NCI-H146 (cell line): ENCODE data around the gene GOLGA6L2.
"Not testable (repeated sequence)": the region's sequence is repeated elsewhere in the genome, so short reads cannot be mapped to it uniquely, and the experiment has no call there.

Experiments used
- DNase-seq: peaks from one replicate; lab custom pipeline; 2025; lab: John Stamatoyannopoulos, UW

Gene GOLGA6L2, protein sequence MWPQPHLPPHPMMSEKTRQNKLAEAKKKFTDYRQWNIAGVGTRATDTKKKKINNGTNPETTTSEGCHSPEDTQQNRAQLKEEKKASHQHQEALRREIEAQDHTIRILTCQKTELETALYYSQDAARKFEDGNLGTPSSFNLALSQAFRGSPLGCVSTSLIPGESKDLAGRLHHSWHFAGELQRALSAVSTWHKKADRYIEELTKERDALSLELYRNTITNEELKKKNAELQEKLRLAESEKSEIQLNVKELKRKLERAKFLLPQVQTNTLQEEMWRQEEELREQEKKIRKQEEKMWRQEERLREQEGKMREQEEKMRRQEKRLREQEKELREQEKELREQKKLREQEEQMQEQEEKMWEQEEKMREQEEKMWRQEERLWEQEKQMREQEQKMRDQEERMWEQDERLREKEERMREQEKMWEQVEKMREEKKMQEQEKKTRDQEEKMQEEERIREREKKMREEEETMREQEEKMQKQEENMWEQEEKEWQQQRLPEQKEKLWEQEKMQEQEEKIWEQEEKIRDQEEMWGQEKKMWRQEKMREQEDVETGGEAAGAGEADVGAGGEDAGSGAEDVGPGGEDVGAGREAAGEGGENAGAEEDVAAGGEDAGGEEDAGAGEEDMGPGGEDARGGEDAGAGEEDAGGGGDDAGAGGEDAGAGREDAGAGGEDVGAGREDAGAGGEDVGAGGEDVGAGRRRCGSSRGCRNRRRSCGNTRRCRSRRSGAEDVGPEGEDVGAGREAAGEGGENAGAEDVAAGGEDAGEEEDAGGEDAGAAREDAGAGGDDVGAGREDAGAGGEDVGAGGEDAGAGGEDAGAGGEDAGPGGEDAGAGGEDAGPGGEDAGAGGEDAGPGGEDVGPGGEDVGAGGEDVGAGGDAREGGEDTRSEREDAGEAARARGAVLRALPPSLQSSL

GRCh38 chr15:23447107-23447500 lies at the start of gene GOLGA6L2:
GOLGA6L2 (minus strand) TSS chr15:23447243; CDS start chr15:23447181, 62 bp downstream.
- no peak for DNase-seq

GRCh38 chr15:23484870-23485269 lies 37.8 kb upstream of the GOLGA6L2 start:
- no peak for DNase-seq

GRCh38 chr15:23483821-23484299 lies 36.8 kb upstream of the GOLGA6L2 start:
- no peak for DNase-seq

- no peak for DNase-seq
Measured at GRCh38 chr15:23482764-23483489, 35.9 kb upstream of the GOLGA6L2 start.

DNA sequence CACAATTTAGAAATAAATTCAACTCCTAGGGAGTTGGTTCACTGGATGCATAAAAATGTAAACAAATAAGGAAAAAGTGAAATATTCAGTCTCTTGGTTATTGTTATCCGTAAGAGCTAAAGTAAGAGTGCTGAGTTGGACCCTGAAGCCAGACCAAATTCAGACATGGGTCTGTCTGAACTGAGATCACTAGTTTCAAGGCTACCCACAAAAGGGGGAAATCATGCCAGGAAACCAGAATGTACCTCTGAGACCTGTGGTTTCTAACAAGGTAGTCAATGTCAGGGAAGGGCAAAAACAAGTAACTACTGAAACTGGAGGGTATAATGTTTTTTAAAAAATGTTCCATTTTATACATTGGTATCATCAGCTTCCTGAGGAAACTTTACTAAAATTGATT lies 35.2 kb upstream of the GOLGA6L2 start:
- no peak for DNase-seq

DNA sequence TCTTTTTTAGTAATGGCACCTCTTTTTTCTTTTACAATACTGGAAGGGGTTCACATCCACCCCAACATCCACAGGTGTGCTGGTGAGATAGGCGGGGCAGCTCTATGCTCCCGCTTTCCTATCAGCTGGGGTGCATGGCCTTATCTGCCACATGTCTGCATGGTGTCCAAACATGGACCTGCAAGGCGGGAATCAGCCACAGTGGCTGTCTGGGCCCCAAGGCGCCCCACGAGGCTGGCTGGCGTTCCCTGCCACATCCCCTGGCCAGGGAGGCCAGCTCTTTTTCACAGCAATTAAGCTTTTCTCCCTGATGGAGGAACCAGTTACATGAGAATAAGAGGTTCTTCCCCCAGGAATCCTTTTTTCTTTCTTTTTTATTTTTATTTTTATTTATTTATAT lies 30.9 kb upstream of the GOLGA6L2 start:
- DNase-seq: no peak

DNA sequence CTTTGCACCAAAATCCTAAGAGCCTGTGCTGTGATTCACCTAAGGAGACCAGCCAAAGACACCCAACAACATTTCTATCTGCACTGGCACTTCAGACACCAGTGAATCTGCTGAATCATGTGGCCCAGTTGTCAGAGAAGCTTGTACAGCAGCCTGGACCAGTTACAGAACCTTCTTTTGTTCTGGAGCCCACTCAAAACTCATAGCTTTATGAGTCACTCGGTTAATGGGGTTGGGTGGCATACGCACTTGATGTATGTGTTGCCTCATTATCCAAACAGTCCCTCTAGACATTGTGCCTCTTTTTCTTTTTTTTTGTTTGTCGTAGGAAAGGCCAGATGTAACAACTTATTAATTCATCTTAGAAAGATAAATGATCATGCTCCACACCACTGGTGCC lies 25.6 kb upstream of the GOLGA6L2 start:
- no peak for DNase-seq

DNA sequence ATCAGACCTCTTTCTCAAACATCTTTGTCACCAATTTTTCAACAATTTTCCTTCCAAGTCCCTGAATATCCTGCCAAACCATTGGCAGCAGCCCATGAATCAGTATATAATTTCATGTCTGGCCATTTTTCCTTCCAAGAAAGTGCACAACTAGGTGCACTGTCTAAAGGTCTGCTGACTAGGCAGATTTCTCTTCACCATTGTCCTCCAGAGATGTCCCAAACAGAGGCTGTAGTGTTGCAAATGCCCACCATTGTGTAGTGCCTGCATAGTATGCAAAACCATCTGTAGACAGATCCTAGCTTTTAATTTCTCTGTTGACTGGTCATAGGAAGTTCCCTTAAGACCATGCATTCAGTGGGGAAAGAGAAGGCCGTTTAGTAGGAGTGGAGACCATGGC lies 25.0 kb upstream of the GOLGA6L2 start:
- no peak for DNase-seq

DNA sequence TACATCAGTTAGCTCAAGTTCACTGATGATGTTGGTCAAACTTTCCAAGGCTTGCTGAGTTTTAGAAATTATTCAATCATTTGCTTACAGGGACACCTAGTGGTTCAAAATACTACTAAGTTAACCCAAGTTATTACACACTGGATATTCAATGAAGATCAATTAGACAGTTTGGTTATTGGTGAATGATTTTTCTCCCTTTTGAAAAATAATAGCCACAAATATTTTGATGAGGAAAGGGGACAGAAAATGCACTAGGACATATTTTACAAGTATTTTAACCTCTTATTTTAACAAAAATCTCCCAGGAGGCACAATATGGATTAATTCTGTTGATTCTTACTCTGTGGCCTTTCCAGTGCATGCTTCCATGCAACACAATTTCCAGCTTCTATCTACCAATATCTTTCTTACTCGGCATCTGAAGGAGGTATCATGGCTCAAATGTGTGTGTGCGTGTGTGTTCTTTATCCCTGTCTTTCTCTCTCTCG lies 20.1 kb upstream of the GOLGA6L2 start:
- peak; percentile 12 for DNase-seq

- no peak for DNase-seq
Measured at GRCh38 chr15:23457890-23458289, 10.8 kb upstream of the GOLGA6L2 start.

GRCh38 chr15:23446215-23447106 lies 582 bp downstream of the GOLGA6L2 start:
- no peak for DNase-seq

DNA sequence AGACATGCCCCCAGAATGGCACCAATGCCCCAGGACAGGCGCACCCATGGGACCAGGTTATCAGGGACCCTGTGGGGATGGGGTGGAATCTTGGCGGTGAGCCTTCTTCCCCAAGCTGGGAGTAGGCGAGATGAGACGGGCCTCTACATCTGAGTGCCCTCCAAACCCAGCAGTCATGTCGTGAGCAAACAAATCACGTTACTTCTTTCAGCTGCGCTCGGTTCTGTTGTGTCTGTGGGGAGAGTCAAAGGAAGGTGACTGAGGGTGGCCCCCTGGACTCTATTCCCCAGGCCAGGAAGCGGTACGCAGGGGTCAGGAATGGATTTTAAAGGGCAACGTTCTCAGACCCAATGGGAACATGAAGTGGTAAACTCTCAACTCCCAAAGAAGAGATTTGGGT lies 2.8 kb downstream of the GOLGA6L2 start:
- no peak for DNase-seq

DNA sequence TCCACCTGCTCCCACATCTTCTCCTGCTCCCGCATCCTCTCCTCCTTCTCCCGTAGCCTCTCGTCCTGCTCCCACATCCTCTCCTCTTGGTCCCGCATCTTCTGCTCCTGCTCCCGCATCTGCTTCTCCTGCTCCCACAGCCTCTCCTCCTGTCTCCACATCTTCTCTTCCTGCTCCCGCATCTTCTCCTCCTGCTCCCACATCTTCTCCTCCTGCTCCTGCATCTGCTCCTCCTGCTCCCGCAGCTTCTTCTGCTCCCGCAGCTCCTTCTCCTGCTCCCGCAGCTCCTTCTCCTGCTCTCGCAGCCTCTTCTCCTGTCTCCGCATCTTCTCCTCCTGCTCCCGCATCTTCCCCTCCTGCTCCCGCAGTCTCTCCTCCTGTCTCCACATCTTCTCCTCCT lies 5.8 kb downstream of the GOLGA6L2 start:
- DNase-seq: no peak

DNA sequence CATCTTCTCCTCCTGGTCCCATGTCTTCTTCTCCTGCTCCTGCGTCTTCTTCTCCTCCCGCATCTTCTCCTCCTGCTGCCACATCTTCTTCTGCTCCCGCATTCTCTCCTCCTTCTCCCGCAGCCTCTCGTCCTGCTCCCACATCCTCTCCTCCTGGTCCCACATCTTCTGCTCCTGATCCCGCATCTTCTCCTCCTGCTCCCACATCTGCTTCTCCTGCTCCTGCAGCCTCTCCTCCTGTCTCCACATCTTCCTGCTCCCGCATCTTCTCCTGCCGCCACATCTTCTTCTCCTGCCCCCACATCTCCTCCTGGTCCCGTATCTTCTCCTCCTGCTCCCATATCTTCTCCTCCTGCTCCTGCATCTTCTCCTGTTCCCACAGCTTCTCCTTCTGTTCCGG lies 6.4 kb downstream of the GOLGA6L2 start:
- DNase-seq: no peak

DNA sequence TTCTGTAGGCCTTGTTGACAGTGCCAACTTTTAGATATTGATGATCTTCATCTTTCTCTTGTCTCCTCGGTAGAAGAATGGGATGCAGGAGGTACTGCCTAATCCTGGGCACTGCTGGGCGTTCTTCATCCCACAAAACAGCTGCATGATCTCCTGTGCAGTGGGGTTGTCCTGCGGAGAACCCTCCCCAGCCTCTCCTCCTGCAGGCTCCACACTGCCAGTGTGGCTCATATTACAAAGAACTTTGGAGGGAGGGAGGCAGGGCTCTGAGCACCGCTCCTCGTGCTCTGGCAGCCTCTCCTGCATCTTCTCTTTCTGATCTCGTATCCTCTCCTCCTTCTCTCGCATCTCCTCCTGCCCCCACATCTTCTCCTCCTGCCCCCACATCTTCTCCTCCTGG lies 7.5 kb downstream of the GOLGA6L2 start:
- DNase-seq: no peak

GRCh38 chr15:23438816-23439466 lies 8.1 kb downstream of the GOLGA6L2 start:
- no peak for DNase-seq

DNA sequence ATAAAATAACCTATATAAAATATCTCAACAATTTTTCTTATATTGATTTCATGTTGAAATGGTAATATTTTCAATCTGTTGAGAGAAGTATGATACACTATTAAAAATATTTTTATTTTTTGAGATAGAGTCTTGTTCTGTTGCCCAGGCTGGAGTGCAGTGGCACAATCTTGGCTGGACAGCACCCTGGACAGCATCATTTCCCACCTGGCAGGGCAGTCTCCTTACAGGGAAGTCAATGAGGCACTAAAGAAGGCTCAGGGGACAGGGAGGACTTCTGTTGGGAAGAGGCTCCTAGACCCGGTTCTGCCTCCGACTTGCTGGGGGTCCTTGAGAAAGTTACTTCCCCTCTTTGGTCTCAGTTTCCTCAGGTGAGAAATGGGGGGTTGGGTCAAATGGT lies 9.4 kb downstream of the GOLGA6L2 start:
- no peak for DNase-seq

DNA sequence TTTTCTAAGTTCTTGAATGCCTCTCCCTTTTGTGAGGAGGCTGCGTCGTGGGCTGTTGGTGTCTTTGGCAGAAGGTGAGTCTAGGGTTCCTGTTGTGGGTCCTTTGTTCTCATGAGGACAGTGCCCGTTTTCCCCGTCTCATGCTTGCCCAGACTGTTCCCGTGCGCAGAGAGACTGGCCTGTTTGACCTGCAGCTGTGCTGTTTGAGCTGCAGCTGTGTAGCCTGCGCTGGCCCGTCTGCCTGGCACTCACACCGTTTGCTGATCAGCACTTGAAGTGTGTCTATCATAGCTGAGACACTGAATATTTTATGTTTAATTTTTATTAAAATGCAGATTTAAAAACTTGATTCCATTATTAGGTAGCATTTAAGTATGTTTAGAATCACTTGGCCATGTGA lies 9.9 kb downstream of the GOLGA6L2 start:
- DNase-seq: no peak

DNA sequence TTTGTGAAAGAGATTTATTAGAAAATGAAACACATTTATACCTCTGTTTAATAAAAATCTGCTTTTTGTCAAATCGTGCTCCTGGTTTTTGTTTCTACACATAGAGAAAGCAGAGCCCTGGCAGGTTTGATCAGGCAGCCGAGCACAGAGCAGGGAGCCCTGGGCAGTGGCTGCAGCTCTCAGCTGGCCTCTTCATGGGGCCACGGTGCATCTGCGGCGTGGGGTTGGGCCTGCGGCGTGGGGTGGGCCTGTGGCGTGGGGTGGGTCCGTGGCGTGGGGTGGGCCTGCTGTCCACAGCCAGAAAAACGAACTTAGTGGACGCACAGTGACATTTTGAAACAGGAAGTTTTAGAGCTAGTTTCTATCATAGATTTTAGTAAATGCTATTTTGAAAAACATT lies 10.6 kb downstream of the GOLGA6L2 start:
- no peak for DNase-seq

DNA sequence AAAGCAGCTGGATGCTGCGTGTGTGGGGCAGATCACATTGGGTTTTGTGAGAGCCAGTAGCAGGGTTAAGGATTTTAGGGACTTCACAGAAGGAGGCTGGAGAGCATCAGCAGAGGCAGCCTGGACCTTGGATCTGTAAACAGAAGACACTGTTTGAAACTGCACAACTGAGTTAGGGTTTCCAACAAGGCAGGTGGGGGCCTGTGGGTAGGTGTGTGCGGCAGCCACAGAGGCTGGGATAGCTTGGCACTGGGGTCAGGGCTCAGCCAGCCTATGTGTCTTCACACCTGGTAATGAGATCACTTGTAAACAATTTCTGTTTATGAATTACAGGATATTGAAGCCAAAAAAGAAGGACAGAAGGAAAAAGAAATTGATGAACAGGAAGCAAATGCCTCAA lies 12.3 kb downstream of the GOLGA6L2 start:
- not testable (repeated sequence) for DNase-seq

DNA sequence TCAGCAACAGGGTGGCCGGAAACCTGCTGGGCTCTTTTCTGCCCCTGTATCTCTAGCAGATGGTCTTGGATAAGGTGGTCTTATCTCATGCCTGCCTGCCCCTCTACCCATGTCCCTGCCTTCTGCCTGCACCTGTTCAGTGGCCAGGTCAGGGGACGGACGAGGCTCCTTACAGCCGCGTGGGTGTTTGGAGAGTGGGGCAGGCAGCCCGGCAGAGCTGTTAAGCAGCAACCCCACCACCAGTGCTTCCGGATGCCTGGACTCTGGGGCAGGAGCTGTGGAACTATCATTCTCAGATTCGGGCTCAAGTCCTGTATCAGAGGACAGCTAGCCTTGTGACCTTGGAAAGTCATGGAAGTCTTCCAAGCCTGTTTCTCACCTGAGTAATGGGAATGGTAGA lies 21.7 kb downstream of the GOLGA6L2 start:
- DNase-seq: not testable (repeated sequence)
